GM19397 (cell line): Measurements from ENCODE around the gene GATB.
"Not testable (repeated sequence)": the region's sequence is repeated elsewhere in the genome, so short reads cannot be mapped to it uniquely, and the experiment has no call there.

Experiments used
- ATAC-seq: cut with Tn5 transposase; IDR thresholded peaks from one replicate; pipeline ENCODE4 v1.9.1; 2021; ENCODE audit warnings: mild to moderate bottlenecking, moderate library complexity; ENCODE audit not compliant: unreplicated experiment

GATB gene

DNA sequence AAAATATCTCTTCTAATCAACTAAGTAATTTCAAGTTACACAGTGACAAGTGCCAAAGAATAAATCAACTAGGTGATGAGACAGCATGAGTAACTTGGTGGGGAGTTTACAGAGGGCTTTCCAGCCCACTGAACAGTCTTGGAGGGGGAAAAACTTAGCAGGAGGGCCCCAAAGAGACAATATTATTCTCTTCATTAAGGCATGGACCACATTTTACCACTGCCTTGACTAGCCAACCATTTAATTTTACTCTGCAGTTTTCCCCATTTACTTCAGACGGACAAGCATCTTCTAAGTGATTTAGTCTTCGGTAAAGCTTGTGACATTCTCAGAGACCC lies 25.3 kb upstream of the GATB start:
- no peak for ATAC-seq

DNA sequence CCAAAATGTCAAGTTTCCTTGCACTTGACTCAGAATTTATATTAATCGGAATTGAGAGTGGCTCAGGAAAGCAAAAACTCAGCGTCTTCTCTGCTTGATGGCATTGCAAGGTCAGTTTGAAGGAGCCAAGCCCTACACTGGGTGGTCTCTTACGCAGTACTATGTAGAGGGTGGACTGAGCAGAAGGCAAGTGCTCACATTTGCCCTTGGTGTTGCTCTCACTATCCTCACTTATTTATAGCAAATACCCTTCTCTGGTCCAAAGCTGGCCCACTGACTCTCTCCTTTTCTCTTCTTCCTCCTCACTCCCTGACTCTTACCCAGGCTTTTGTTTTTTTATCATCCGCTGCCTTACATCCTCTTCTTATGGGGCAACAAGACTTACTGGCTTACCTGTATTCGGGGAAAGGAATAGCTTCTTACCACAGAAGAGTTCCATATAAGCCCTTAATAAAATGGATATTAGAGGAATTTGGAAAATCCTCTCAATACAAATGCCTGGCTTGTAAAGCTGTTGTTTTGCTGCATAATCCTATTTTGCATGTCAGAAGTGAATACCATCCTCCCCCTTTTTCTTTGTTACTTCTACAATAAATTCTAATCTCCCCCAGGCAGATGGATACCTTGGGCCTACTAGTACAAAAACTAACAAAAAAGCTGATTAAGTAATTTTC lies 24.8 kb upstream of the GATB start:
- ATAC-seq, result no peak

DNA sequence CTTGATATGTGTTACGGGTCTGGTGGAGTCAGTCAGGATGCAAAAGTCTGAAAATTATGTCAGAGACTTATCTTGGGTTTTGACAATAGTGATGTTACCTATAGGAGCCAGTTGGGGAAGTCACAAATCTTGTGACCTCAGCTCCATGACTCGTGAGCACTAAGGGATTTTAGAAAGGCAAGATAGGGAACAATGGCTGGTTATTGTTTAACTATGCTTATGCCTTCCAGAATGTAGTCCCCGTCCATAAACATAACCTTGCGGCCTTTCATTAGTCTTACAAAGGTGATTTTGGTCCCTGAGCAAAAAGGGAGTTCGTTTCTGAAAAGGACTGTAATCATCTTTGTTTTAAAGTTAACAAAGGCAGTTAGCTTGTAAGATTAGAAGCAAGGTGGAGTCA lies 23.9 kb upstream of the GATB start:
- ATAC-seq, result no peak

DNA sequence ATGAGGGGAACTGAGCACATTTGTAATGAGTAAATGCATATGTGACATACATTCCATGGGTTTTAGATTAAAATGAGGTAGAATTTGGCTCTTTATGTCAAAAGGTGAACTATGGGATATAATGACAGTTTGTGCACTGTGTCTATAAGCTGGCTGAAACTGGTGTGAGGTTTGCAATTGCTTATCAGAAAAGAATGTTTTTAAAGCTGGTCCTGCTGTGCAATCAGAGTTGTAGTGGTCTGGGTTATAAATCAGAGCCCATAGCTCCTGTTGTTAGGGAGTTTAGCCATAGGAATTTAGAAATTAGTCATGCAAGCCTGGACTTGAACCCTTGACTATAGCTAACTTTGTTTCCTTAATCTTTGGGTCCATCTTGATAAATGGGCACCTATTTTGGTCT lies 23.1 kb upstream of the GATB start:
- ATAC-seq, result no peak

DNA sequence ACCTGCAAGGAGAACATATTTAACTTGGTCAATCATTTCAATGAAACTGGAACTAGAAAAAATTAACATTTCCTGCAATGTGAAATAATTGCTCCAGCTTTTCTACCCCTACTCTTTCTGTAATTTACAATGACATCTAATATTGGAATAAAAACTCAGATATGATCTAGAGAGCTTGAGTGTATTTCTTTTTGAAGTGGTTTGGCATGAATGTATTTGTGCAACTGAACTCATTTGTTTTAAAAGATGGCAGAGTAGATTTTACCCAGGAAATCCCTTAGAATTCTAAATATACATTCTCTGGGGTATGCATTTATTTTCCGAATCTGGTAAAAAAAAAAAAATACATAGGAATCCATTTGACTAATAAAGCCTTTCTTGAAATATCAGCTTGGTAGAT lies 21.5 kb upstream of the GATB start:
- ATAC-seq, result no peak

DNA sequence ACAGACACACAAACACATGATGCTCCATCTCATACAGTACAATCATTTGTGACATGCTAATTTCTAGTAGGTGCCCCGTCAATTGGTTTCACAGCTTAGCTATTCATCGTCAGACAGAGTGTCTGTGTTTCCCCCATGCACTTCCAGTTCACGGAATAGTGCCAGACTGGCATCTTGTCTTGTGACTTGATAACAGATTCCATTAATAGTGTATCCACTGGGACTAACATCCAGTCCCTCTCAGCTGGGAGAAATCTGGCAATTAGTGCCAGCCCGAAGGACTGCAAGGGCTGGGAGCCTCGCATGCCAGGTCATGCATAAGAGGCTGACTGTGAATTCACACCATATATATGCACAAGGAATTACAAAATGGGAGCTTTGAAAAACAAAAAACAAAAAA lies 20.2 kb upstream of the GATB start:
- ATAC-seq, result no peak

DNA sequence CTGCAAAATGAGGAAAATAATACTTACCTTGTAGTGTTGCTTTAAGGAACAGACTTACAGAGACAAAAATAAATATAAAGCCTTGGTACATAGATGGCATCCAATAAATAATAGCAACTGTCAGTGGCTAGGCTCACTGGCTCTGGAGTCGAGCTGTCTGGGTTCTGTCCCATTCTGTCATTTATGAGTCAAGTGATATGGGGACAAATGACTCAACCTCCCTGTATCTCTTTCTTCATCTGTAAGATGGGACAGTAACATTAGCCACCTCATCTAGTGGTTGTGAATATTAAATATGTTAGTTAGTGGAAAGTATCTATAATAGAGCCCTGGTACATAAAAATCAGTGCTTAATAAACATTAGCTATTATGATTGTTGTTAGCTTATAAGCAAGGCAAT lies 16.7 kb upstream of the GATB start:
- ATAC-seq, result no peak

DNA sequence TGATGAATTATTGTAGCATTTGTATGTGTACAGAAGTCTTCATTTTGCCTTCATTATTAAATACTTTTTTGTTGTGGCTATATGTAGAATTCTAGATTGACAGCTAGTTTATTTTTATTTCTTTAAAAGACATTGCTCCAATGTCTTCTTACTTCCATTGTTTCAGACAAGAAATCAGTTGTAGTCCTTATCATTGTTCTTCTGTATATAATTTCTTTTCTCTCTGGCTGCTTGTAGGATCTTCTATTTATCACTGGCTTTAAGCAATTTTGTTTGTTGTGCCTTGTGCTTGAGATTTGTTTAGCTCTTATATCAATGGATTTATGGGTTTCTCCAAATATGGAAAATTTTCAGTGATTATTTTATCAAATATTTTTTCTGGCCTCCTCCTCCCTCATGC lies 13.5 kb upstream of the GATB start:
- ATAC-seq, result no peak

DNA sequence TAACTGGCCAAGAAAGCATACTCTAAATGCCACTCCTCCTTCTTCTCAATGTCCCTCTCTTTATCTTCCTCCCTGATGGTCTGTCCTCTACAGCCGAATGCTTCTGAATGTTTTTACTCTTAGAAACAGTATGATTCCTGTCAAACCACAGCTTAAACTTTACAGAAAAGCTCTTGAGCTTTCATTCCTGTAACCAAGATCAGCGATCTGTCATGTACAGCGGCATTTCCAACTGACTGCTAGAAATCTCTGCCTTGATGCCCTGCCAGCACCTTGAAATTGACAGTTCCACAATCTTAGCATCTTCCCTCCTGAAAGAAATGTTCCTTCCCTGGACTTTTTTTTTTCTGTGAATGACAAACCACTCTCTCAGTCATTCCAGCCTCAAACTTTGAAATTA lies 11.5 kb upstream of the GATB start:
- no peak for ATAC-seq

DNA sequence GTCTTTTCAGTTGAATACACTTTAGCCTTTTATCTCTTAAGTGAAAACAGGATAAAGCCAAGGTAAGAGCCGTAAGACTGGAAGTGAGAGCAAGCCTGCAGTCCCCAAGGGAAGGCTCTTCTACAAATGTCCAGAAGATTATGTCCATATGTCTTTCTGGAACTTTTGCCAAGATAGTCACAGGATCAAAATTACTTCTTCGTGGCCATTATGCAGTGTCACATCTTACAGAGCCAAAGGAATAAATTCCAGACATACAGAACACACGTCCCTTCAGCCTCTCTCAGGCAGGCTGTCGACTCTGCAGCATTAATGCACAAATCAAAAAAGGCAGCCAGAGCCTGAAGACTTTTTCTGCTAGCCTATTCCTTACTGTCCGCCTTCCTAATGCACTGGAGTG lies 10.9 kb upstream of the GATB start:
- ATAC-seq, result no peak

DNA sequence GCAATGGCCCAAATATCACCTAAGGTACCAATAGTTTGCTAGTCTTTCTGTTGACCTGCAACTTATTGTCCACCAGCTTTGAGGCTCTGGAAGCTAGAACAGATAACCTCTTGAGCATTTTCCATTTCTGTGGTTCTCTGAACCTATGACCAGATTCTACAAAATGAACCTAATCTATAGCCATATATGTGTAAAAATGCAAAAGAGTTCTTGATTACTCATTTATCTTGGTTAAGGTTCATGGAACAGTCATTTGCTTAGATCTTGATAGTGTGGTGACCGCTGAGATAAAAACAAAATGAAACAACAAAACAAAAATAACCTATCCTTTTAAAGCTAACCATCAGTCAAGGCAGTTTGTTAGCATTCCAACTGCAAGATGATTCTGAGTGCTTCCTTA lies 9.3 kb upstream of the GATB start:
- no peak for ATAC-seq

DNA sequence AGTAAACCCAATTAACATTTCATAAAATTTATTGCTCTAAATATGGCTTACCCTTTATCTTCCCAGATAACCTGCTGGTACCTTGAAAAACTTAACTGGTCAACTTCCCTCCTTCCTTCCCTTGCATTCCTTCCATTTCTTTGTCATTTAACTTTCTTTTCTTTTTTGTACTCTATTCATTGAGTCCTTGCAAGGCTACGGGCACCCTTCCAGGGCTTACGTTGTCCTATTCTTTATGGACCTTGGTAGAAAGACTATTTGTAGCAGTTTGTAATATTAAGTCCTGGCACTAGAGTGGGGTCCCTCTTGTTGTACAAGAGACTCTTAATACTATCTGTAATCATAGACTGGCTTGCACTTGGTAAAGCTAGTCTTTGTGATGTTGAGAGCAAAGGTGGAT lies 8.0 kb upstream of the GATB start:
- no peak for ATAC-seq

DNA sequence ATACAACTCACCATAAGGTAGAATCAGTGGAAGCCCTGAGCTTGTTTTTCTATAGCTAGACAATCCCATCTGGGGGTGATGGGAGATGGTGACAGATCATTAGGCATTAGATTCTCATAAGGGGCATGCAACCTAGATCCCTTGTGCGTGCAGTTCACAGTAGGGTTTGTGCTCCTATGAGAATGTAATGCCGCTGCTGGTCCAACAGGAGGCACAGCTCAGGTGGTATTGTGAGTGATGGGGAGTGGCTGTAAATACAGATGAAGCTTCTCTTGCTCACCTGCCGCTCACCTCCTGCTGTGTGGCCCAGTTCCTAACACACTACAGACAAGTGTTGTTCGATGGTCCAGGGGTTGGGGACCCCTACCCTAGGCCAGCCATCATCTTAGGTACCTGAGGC lies 5.9 kb upstream of the GATB start:
- ATAC-seq, result no peak

DNA sequence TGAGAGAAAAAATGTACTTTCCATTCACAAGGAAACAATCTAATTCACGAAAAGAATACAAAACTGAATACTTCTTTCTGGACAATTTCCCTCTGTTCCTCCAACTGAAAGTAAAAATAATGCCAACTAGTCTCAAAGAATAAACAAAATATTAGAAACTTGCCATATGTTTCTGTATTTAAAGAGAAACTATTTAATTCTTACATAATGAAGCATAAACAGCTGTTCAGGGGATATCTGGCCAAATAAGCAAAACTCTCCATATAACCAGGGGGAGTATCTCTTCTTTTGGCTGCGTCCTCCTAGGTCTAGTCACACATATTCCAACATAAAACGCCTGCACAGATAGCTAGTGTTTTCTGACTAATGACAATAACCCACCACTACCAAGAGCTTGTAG lies 805 bp downstream of the GATB start:
- no peak for ATAC-seq

DNA sequence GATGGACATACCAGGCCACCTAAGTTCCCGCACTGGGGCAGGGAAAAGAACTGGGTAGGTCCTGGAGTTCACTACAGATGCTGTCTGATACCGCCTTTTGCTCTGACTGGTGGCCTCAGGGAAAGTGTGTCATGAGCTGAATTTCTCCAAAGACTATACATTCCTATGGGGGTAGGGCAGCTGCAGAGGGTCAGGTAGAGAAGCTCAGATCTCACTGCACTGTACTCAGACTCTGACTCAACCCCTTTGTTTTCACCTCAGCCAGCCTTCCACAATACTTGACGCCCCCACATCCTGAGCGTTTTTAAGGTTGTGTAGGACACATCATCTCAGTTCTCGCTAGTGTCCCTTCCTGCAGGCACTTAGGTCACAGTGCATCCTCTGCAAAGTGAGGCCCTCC lies 7.8 kb downstream of the GATB start:
- ATAC-seq, result no peak

DNA sequence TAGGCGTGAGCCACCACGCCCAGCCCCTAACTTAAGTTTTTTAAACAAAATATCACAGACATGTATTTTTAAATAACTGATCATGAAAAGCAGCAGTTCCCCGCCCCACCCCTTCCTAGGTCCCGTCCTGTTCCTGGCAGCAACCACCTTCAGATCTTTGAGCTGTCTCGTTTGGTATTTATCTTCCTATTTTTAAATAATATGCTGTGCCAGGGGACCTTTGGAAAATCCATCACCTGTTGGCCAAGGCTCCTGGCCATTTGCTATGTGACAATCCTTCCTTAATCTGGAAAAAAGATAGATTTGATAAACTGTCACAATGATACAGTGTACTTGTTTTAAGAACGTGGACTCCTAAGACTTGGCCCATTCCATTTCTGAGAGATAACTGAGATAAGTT lies 10.7 kb downstream of the GATB start:
- ATAC-seq, result no peak

DNA sequence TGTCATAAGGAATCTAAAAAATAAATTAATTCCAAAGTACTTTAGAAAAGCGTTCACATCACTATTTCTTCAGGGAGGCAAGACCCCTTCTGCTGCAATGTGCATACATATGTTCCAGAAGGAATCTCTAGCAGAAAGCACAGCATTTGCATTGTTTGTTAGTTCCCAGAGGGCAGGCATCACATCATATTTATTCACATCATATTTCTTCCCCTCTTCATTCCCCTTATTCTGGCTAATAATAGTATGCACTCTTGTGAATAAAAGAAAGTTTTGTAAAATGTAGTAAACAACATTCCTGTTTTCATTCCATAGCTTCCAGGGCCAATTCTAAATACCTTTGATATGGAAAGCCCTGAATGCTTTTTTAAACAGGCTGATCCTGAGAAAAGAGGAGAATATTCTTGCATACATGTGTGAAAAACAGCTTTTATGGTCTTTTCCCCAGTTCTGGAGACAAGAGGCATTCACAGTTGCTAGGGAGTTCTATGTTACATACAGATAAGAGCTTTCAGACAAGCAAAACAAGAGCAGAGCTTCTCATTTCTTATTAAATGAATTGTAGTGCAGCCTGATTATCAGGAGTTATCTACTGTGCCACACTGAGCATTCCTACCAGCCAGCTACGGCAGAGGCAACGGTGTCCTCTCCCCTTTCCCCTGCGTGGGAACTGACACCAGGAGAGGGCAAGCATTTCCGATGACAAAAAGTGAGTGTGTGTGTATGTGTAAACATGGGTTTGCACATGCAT lies 15.2 kb downstream of the GATB start:
- ATAC-seq, result no peak

DNA sequence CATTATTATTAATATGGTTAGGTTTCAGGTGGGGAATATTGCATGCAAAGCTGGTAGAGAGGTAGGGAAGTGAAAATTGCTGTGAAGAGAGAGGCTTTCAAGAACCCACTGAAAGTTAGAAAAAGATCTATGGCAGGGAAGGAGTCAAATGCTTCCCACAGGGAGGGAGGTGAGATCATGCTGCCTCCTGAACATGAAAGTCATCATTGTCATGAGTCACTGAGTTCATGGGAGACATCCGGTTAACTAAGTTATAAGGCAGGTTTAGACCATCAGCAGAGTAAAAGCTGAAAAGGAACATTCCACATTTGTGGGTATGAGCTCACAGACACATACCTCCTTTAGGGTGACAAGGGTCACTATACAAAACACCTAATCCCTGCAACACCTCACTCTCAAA lies 16.2 kb downstream of the GATB start:
- ATAC-seq, result no peak

DNA sequence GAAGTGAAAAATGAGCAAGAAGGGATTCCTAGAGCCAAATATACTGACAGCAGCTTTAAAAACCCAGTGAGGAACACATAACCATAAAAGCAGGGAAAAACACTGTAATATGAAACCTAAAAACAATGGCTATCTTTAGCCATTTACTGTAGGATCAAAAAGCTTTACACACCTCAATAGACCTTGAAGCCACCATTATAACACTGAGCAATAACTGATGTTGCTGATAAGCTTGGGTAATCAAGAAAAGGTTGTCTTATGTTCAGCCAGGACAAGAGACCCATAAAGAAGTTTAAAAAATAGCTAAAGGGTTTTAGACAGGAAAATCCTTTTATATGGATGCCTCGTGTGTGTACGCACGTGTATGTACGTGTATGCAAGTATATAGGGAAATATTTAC lies 16.9 kb downstream of the GATB start:
- ATAC-seq, result no peak

DNA sequence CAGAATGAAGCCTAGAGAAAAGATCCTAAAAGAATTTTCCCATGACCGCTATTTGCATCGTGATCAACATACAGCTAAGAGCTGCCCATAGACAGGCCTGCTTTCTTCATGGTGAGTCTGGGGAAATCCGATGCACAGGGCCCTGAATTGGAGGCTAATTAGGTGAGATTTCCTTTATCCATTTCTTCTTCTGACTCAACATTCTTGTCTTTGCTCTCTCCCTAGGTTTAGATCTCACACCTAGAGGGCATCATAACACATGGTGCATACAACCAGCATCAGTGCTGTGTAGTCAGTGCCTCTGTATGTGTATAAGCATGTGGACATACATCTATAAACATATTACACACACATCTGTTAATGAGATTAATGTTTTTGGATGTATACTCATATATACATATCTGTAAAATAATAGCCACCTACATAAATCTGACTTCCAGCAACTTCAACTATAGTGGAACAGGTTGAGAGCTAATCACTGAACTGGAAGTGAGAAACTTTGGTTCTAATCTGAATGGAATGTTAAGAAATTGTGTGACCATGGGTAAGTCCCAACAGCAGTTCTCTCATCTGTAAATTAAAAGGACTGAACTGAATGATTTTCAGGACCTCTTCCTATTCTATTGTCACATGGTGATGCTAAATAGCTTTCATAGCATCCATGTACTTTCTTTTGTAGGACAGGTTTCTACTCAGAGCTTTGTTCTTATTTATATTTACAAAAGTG lies 17.5 kb downstream of the GATB start:
- no peak for ATAC-seq

DNA sequence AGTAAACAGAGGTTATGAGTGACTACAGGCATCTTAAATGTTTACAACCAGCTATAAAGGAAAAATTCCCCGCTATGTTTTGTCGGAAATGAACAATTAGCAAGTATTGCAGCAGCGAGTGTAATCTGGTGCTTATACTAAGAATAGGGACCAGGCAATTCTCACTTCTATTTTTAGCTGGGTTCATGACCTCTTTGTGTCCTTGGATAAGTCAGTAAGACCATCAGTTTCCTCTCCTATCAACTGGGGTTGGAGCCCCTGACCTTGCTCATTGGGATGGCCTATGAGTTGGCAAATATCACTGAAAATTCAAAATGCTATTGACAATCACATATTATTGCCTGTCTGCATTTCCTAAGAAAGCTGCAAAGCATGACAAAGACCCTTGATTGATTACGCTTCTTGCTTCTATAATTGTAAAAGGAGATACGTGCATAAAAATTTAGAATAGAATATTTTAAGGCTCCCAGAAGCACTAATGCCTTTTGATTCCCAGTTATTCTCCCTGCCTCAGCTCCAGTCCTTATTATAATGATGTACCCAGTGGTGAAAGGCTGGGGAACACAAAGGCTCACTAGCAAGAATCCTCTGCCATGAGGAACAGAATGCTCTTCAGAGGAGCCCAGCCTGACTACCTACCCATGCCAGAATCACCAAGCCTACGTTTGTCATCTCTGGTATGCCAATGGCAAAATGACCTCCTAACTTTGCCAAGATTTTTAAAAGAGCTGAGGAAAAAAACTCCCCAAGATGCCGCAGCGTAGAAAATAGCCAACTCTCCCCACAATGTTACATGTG lies 21.9 kb downstream of the GATB start:
- ATAC-seq, result no peak

DNA sequence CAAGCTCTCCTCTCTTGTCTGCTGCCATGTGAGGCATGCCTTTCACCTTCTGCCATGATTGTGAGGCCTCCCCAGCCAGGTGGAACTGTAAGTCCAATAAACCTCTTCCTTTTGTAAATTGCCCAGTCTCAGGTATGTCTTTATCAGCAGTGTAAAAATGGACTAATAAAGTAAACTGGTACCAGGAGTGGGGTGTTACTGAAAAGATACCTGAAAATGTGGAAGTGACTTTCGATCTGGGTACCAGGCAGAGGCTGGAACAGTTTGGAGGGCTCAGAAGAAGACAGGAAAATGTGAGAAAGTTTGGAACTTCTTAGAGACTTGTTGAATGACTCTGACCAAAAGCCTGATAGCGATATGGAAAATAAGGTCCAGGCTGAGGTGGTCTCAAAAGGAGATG lies 24.0 kb downstream of the GATB start:
- ATAC-seq, result not testable (repeated sequence)
